Prostate gland (tissue), 2 donors: ENCODE results near the gene SPINT1. TPM values are rescaled to one million over a fixed set of nuclear protein-coding genes. Genes with fewer than 3 reads are reported as not detected.

Experiments used
- DNase-seq: peaks from one replicate; pipeline ENCODE4 v3.0.0-alpha.2; 2019; ENCODE audit warnings: low spot score
- H3K27ac ChIP-seq, 2 donors: fragments of 200-600 bp; sonication (generic); 2 replicates each; pipeline ENCODE4 v1.5.1; 2017 to 2019
- H3K27me3 ChIP-seq: fragments of 200-600 bp; sonication (generic); replicated peaks from 2 replicates; pipeline ENCODE4 v1.5.1; 2019; ENCODE audit not compliant: insufficient read depth
- H3K36me3 ChIP-seq, 2 donors: fragments of 200-600 bp; sonication (generic); 1 replicate in 1 of 2; 2 replicates in 1 of 2; pipeline versions ENCODE4 v1.5.1 to v1.8.1; 2017 to 2019
- H3K4me1 ChIP-seq: fragments of 200-600 bp; sonication (generic); replicated peaks from 2 replicates; pipeline ENCODE4 v1.5.1; 2019
- H3K4me3 ChIP-seq, 2 donors: fragments of 200-600 bp; sonication (generic); 2 replicates each; pipeline ENCODE4 v1.5.1; 2017 to 2019
- H3K9me3 ChIP-seq: fragments of 200-600 bp; sonication (generic); 2 replicates; pipeline ENCODE4 v1.5.1; 2017
- POLR2A ChIP-seq: fragments of 450-650 bp; IDR thresholded peaks from one replicate; pipeline ENCODE4 v1.6.1; 2016; ENCODE audit warnings: antibody characterized with exemption, mild to moderate bottlenecking
- POLR2AphosphoS5 ChIP-seq: sonication (generic); formaldehyde crosslinking; IDR thresholded peaks from one replicate; pipeline ENCODE4 v1.6.1; 2017; ENCODE audit warnings: antibody characterized with exemption
- WGBS: methylation state at CpG from one replicate; pipeline ENCODE4 v1.1.5; 2018; 5-methylcytosine and 5-hydroxymethylcytosine counted together
- intact Hi-C: fragments of 100-400 bp; cut with DNase I; formaldehyde crosslinking; loops from one replicate; pipeline ENCODE4 v1.14.2; 2022
- total RNA-seq, 2 donors: library from RNA; depleted of rRNA; stranded (reverse); fragments of >200 nt; gene quantifications; one replicate each; pipeline ENCODE4 v1.1.0, GENCODE V29; 2016
- TF ChIP-seq, protein P1 (sequence below), 4 experiments: fragments of 200-600 bp in 2 of 4; fragments of 450-650 bp in 2 of 4; sonication (generic) in 2 of 4; IDR thresholded peaks; 1 replicate in 3 of 4; 2 replicates in 1 of 4; pipeline ENCODE4 v1.5.1; 2016 to 2019; ENCODE audit warnings: antibody characterized with exemption in 4 of 4, mild to moderate bottlenecking in 2 of 4, moderate library complexity in 2 of 4

Gene SPINT1
- total RNA-seq, 2 donors from 2014 or later = 143 to 295 TPM

DNA sequence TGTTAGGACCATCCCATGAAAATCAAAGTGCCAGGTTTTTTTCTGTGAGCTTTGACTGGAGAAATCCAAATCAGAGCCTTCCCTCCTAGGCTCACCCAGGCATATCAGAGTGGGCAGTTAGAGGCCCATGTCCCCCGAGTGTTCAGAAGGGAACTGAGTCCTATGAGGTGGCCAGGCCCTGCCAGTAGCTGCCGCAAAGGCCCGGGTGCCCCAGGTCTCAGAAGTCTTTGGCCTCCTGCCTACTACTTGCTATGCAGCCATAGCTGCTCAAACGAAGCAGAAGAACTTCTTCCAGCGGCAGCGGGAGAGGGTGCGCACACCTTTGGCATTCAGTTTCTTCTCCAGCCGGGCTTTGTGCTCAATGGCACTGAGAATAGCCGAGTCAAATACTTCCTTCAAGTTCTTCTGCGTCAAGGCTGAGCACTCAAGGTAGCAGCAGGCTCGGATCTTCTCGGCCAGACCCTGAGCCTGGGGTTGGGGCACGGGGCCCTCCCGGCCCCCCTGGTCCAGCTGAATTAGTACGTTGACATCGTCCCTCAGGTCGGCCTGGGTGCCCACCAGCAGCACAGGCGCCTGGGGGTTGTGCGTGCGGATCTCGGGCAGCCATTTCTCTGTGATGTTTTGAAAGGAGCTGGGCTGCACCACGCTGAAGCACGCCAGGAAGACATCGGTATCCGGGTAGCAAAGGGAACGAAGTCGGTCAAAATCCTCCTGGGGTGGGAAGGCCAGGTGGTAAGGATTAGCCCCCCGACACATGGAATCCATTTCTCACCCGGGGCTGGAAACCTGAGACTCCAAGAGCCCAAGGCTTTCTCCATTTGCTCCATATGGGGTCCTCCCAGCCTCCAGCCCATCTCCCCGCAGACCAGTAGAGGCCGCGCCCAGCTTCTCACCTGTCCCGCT lies 29.2 kb downstream of the SPINT1 start:
- intact Hi-C loops = no loop called here
- Histone ChIP-seq H3K27ac (peak overlapping the region; percentile 73 to 82), H3K4me1 (peaks cover 4% of the 10 kb centered on the region), H3K9me3 (no peaks in the 10 kb centered on the region), H3K36me3 (no peaks in the 10 kb centered on the region), H3K27me3 (no peaks in the 10 kb centered on the region), H3K4me3 (peak overlapping the region; percentile 45 to 51)
- WGBS = 56% methylated on average over 33 of the region's 33 CpGs
- TF ChIP-seq POLR2AphosphoS5 = no peak
- TF ChIP-seq POLR2A = peak; percentile 6
- no peak for DNase-seq

GRCh38 chr15:40873694-40874561 lies 30.1 kb downstream of the SPINT1 start, which contains the start of gene RHOV:
RHOV (minus strand) TSS chr15:40874234; CDS start chr15:40874139, 95 bp downstream.
- Histone ChIP-seq H3K9me3 (no peaks in the 10 kb centered on the region), H3K27ac (peak within 1 kb of the TSS; percentile 73 to 82), H3K36me3 (no peaks in the 10 kb centered on the region), H3K4me3 (peak within 1 kb of the TSS; percentile 45 to 51), H3K27me3 (no peaks in the 10 kb centered on the region), H3K4me1 (peaks cover 4% of the 10 kb centered on the region)
- WGBS = under 1% methylated on average over 39 of the region's 74 CpGs
- intact Hi-C loops = no loop called here
- peak; percentile 81 for DNase-seq
- TF ChIP-seq, protein P1, sequence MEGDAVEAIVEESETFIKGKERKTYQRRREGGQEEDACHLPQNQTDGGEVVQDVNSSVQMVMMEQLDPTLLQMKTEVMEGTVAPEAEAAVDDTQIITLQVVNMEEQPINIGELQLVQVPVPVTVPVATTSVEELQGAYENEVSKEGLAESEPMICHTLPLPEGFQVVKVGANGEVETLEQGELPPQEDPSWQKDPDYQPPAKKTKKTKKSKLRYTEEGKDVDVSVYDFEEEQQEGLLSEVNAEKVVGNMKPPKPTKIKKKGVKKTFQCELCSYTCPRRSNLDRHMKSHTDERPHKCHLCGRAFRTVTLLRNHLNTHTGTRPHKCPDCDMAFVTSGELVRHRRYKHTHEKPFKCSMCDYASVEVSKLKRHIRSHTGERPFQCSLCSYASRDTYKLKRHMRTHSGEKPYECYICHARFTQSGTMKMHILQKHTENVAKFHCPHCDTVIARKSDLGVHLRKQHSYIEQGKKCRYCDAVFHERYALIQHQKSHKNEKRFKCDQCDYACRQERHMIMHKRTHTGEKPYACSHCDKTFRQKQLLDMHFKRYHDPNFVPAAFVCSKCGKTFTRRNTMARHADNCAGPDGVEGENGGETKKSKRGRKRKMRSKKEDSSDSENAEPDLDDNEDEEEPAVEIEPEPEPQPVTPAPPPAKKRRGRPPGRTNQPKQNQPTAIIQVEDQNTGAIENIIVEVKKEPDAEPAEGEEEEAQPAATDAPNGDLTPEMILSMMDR (IDR thresholded peaks at IDR 0.05) = peak in 2 of 4 experiments; percentile 33 to 37
- TF ChIP-seq POLR2A (peak; percentile 84), POLR2AphosphoS5 (peak; percentile 61)

DNA sequence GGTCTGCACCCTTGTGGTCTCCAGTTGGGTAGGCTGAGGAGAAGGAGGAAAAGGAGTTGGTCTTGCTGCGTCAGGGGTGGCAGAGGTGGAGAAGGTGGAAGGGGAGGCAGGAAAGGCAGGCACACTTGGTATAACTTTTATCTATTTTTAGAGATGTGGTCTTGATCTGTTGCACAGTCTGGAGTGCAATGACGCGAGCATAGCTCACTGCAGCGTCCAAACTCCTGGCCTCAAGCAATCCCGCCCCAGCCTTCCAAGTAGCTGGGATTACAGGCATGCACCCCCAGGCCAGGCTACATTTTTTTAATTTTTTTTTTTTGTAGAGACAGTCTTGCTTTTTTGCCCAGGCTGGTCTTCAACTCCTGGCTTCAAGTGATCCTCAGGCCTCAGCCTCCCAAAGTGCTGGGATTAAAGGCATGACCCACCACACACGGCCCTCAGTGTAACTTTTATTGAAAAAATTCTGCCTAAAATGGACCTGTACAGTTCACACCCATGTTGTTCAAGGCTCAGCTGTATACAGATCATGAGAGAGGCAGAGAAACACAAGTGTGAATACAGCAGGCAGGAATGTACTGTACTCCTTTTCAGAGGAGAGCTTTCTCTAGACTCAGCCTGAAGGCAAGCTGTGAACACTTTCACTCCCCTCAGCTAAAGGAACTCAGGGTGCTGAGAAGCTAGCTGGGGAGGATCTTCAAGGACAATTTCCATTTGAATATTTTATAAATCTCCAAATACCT lies 32.3 kb downstream of the SPINT1 start:
- WGBS = 93% methylated on average over 6 of the region's 6 CpGs
- no peak for TF ChIP-seq POLR2AphosphoS5
- no peak for TF ChIP-seq POLR2A
- TF ChIP-seq, protein P1 (IDR thresholded peaks at IDR 0.05) = no peak
- Histone ChIP-seq H3K27me3 (no peaks in the 10 kb centered on the region), H3K36me3 (no peaks in the 10 kb centered on the region), H3K4me3 (no peak overlapping the region), H3K4me1 (peaks cover 4% of the 10 kb centered on the region), H3K9me3 (no peaks in the 10 kb centered on the region), H3K27ac (no peak overlapping the region)
- DNase-seq = no peak
- intact Hi-C loops = no loop called here

- no peak for DNase-seq
- H3K27ac ChIP-seq = no peak overlapping the region
- no peak overlapping the region for H3K4me3 ChIP-seq
- H3K27me3 ChIP-seq = no peaks in the 10 kb centered on the region
- no peaks in the 10 kb centered on the region for H3K4me1 ChIP-seq
- TF ChIP-seq POLR2A (no peak), POLR2AphosphoS5 (no peak)
- TF ChIP-seq, protein P1 (IDR thresholded peaks at IDR 0.05) = no peak
- intact Hi-C loops = no loop called here
- no peaks in the 10 kb centered on the region for H3K9me3 ChIP-seq
- H3K36me3 ChIP-seq = no peaks in the 10 kb centered on the region
- 85% methylated on average over 2 of the region's 2 CpGs for WGBS
These were observed 33.8 kb downstream of the SPINT1 start for GRCh38 chr15:40877694-40878093.

DNA sequence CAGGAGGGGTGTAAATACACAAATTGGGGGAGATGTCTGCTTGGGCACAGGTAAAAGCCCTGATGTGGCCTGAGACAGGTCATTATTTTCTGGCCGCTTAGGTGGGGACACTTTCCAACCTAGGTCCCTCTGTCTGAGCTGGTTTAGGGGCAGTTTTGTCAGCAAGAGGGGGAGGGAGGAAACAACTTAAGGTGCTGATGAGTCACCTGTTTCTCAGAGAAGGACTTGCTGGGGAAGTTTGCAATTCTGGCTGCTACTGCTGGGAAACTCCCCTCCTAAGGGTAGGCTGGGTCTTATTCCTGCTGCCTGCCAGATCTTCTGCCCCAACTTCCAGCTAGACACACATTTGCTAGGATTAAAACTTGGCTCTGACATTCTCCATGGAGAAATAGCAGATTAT lies 34.9 kb downstream of the SPINT1 start:
- intact Hi-C loops = no loop called here
- no peaks in the 10 kb centered on the region for H3K9me3 ChIP-seq
- H3K4me1 ChIP-seq = no peaks in the 10 kb centered on the region
- H3K4me3 ChIP-seq = no peak overlapping the region
- DNase-seq = no peak
- H3K36me3 ChIP-seq = no peaks in the 10 kb centered on the region
- no peak overlapping the region for H3K27ac ChIP-seq
- no peaks in the 10 kb centered on the region for H3K27me3 ChIP-seq
- WGBS = 65% methylated on average over 1 of the region's 1 CpG
- TF ChIP-seq, protein P1 (IDR thresholded peaks at IDR 0.05) = no peak
- peak; percentile 16 for TF ChIP-seq POLR2A
